IPS-15b (cell line): ENCODE results near the gene HIKESHI.

Experiments used
- H3K27me3 ChIP-seq: one replicate; pipeline ENCODE4 v1.6.1; 2013; ENCODE audit warnings: low read length; ENCODE audit not compliant: control insufficient read depth, insufficient read depth
- H3K36me3 ChIP-seq: one replicate; pipeline ENCODE4 v1.6.1; 2013; ENCODE audit warnings: low read length; ENCODE audit not compliant: control insufficient read depth, insufficient read depth
- H3K4me1 ChIP-seq: one replicate; pipeline ENCODE4 v1.6.1; 2013; ENCODE audit warnings: mild to moderate bottlenecking, low read length; ENCODE audit not compliant: control insufficient read depth, insufficient read depth
- H3K4me3 ChIP-seq: one replicate; pipeline ENCODE4 v1.5.1; 2013; ENCODE audit warnings: low read depth, low read length
- H3K9ac ChIP-seq: one replicate; pipeline ENCODE4 v1.6.1; 2013; ENCODE audit warnings: low read depth, mild to moderate bottlenecking, low read length
- H3K9me3 ChIP-seq: one replicate; pipeline ENCODE4 v1.6.1; 2013; ENCODE audit warnings: mild to moderate bottlenecking, low read length; ENCODE audit not compliant: control insufficient read depth, insufficient read depth

Gene HIKESHI

GRCh38 chr11:86302092-86302793 is at the start of gene HIKESHI:
Gene HIKESHI (plus strand): TSS chr11:86302240. CDS start chr11:86302449, 209 bp downstream.
- Histone ChIP-seq H3K36me3 (no peaks in the 10 kb centered on the region), H3K9me3 (no peaks in the 10 kb centered on the region), H3K9ac (peak within 1 kb of the TSS; percentile 80), H3K4me1 (no peaks in the 10 kb centered on the region), H3K4me3 (peak within 1 kb of the TSS; percentile 94), H3K27me3 (no peaks in the 10 kb centered on the region)

- H3K9me3 ChIP-seq = no peaks in the 10 kb centered on the region
- H3K9ac ChIP-seq = no peak overlapping the region
- H3K36me3 ChIP-seq = no peaks in the 10 kb centered on the region
- no peaks in the 10 kb centered on the region for H3K4me1 ChIP-seq
- H3K27me3 ChIP-seq = no peaks in the 10 kb centered on the region
- no peak overlapping the region for H3K4me3 ChIP-seq
Observed at GRCh38 chr11:86255896-86256295, 46.1 kb upstream of the HIKESHI start.

- Histone ChIP-seq H3K4me3 (no peak overlapping the region), H3K4me1 (no peaks in the 10 kb centered on the region), H3K27me3 (no peaks in the 10 kb centered on the region), H3K9ac (no peak overlapping the region), H3K36me3 (no peaks in the 10 kb centered on the region), H3K9me3 (no peaks in the 10 kb centered on the region)
Observed at GRCh38 chr11:86256608-86257007, 45.4 kb upstream of the HIKESHI start.

GRCh38 chr11:86257446-86257845 is 44.6 kb upstream of the HIKESHI start:
- no peak overlapping the region for H3K4me3 ChIP-seq
- no peak overlapping the region for H3K9ac ChIP-seq
- H3K36me3 ChIP-seq = no peaks in the 10 kb centered on the region
- no peaks in the 10 kb centered on the region for H3K27me3 ChIP-seq
- no peaks in the 10 kb centered on the region for H3K9me3 ChIP-seq
- no peaks in the 10 kb centered on the region for H3K4me1 ChIP-seq

GRCh38 chr11:86259730-86260129 is 42.3 kb upstream of the HIKESHI start:
- Histone ChIP-seq H3K9ac (no peak overlapping the region), H3K4me3 (no peak overlapping the region), H3K36me3 (no peaks in the 10 kb centered on the region)

GRCh38 chr11:86261328-86261727 is 40.7 kb upstream of the HIKESHI start:
- Histone ChIP-seq H3K27me3 (no peaks in the 10 kb centered on the region), H3K9ac (no peak overlapping the region), H3K4me1 (no peaks in the 10 kb centered on the region), H3K9me3 (no peaks in the 10 kb centered on the region), H3K36me3 (no peaks in the 10 kb centered on the region), H3K4me3 (no peak overlapping the region)

More at GRCh38 chr11:86259730-86260129, 42.3 kb upstream of the HIKESHI start:
- no peaks in the 10 kb centered on the region for H3K9me3 ChIP-seq
- no peaks in the 10 kb centered on the region for H3K27me3 ChIP-seq
- no peaks in the 10 kb centered on the region for H3K4me1 ChIP-seq

GRCh38 chr11:86262387-86262786 is 39.7 kb upstream of the HIKESHI start:
- Histone ChIP-seq H3K4me1 (no peaks in the 10 kb centered on the region), H3K4me3 (no peak overlapping the region), H3K9me3 (no peaks in the 10 kb centered on the region), H3K27me3 (no peaks in the 10 kb centered on the region), H3K9ac (no peak overlapping the region), H3K36me3 (no peaks in the 10 kb centered on the region)

- H3K27me3 ChIP-seq = no peaks in the 10 kb centered on the region
- no peaks in the 10 kb centered on the region for H3K4me1 ChIP-seq
- no peak overlapping the region for H3K4me3 ChIP-seq
- no peak overlapping the region for H3K9ac ChIP-seq
- H3K9me3 ChIP-seq = no peaks in the 10 kb centered on the region
- no peaks in the 10 kb centered on the region for H3K36me3 ChIP-seq
Observed at GRCh38 chr11:86264649-86265048, 37.4 kb upstream of the HIKESHI start.

- no peaks in the 10 kb centered on the region for H3K9me3 ChIP-seq
- no peak overlapping the region for H3K4me3 ChIP-seq
- H3K9ac ChIP-seq = no peak overlapping the region
- no peaks in the 10 kb centered on the region for H3K4me1 ChIP-seq
- no peaks in the 10 kb centered on the region for H3K27me3 ChIP-seq
- no peaks in the 10 kb centered on the region for H3K36me3 ChIP-seq
Observed at GRCh38 chr11:86265194-86265593, 36.8 kb upstream of the HIKESHI start.

- H3K27me3 ChIP-seq = no peaks in the 10 kb centered on the region
- no peak overlapping the region for H3K9ac ChIP-seq
- H3K36me3 ChIP-seq = no peaks in the 10 kb centered on the region
- no peak overlapping the region for H3K4me3 ChIP-seq
- no peaks in the 10 kb centered on the region for H3K4me1 ChIP-seq
- no peaks in the 10 kb centered on the region for H3K9me3 ChIP-seq
Observed at GRCh38 chr11:86269645-86270044, 32.4 kb upstream of the HIKESHI start.

- Histone ChIP-seq H3K4me3 (no peak overlapping the region), H3K36me3 (peaks cover 4% of the 10 kb centered on the region), H3K9ac (no peak overlapping the region)
Observed at GRCh38 chr11:86274503-86274902, 27.5 kb upstream of the HIKESHI start.

GRCh38 chr11:86274999-86275398 is 27.0 kb upstream of the HIKESHI start:
- peaks cover 4% of the 10 kb centered on the region for H3K36me3 ChIP-seq

More at GRCh38 chr11:86274503-86274902, 27.5 kb upstream of the HIKESHI start:
- Histone ChIP-seq H3K9me3 (no peaks in the 10 kb centered on the region), H3K27me3 (no peaks in the 10 kb centered on the region), H3K4me1 (no peaks in the 10 kb centered on the region)

More at GRCh38 chr11:86274999-86275398, 27.0 kb upstream of the HIKESHI start:
- Histone ChIP-seq H3K9me3 (no peaks in the 10 kb centered on the region), H3K9ac (no peak overlapping the region), H3K4me3 (no peak overlapping the region), H3K27me3 (no peaks in the 10 kb centered on the region), H3K4me1 (no peaks in the 10 kb centered on the region)
